Lower lobe of right lung (tissue), 2 donors: ENCODE measurements around the gene TJP1. TPM values are rescaled to one million over a fixed set of nuclear protein-coding genes. Genes with fewer than 3 reads are reported as not detected.

ENCODE experiments used
- ATAC-seq, 2 donors: fragments of 200-7000 bp; cut with Tn5 transposase; one replicate each; pipeline ENCODE4 v1.9.1; 2020 to 2022; ENCODE audit warnings: mild to moderate bottlenecking in 2 of 2, moderate library complexity in 2 of 2
- DNase-seq: peaks from one replicate; pipeline ENCODE4 v3.0.0-alpha.2; 2020
- H3K27ac ChIP-seq: fragments of 200-600 bp; one replicate; pipeline ENCODE4 v1.8.0; 2022
- H3K27me3 ChIP-seq: fragments of 200-600 bp; one replicate; pipeline ENCODE4 v1.8.0; 2022; ENCODE audit warnings: low read depth
- H3K36me3 ChIP-seq: fragments of 200-600 bp; one replicate; pipeline ENCODE4 v1.8.0; 2022; ENCODE audit warnings: mild to moderate bottlenecking
- H3K4me1 ChIP-seq: fragments of 200-600 bp; one replicate; pipeline ENCODE4 v1.8.0; 2022
- H3K4me3 ChIP-seq: fragments of 200-600 bp; one replicate; pipeline ENCODE4 v1.8.0; 2022; ENCODE audit warnings: mild to moderate bottlenecking
- H3K9me3 ChIP-seq: fragments of 200-600 bp; one replicate; pipeline ENCODE4 v1.8.0; 2022
- intact Hi-C: fragments of 100-400 bp; cut with DNase I; formaldehyde crosslinking; loops from one replicate; pipeline ENCODE4 v1.11.0; 2022
- total RNA-seq: library from RNA; stranded (reverse); fragmentation: NEBNext Ultra II Directional; extraction: Animal tissue kit (Norgen Biotek cat#: 25700); gene quantifications from one replicate; pipeline ENCODE4 v1.2.1, GENCODE V29; 2021
- TF ChIP-seq, protein P1 (sequence below): fragments of 200-600 bp; IDR thresholded peaks from one replicate; pipeline ENCODE4 v1.8.0; 2022; ENCODE audit warnings: antibody characterized with exemption, mild to moderate bottlenecking
- donor health status: DM: no; HTN: yes; CAD: no; lungs with severe emphysema.

TJP1 gene
- total RNA-seq, 1 donor from 2014 or later, result 115 TPM

DNA sequence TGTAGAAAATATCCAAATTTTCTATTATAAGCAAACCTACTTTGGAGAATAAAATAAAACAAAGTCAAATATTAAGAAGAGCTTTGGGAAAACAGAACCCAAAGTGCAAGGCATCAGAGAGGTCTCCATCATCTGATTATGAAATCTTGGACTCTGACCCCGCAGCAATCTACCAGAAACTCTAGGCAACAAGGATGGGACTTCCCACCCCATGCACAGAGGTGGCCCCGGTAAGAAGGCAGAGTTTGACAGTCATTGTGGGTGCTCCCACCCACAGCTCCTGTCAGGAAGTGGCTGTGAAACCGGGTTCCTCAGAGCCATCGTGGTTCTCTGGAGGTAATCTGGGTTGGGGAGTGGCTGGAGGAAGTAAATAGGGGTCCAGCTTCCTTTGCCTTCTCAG, 37.0 kb upstream of the TJP1 start:
- TF ChIP-seq, protein P1, sequence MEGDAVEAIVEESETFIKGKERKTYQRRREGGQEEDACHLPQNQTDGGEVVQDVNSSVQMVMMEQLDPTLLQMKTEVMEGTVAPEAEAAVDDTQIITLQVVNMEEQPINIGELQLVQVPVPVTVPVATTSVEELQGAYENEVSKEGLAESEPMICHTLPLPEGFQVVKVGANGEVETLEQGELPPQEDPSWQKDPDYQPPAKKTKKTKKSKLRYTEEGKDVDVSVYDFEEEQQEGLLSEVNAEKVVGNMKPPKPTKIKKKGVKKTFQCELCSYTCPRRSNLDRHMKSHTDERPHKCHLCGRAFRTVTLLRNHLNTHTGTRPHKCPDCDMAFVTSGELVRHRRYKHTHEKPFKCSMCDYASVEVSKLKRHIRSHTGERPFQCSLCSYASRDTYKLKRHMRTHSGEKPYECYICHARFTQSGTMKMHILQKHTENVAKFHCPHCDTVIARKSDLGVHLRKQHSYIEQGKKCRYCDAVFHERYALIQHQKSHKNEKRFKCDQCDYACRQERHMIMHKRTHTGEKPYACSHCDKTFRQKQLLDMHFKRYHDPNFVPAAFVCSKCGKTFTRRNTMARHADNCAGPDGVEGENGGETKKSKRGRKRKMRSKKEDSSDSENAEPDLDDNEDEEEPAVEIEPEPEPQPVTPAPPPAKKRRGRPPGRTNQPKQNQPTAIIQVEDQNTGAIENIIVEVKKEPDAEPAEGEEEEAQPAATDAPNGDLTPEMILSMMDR, result no peak

DNA sequence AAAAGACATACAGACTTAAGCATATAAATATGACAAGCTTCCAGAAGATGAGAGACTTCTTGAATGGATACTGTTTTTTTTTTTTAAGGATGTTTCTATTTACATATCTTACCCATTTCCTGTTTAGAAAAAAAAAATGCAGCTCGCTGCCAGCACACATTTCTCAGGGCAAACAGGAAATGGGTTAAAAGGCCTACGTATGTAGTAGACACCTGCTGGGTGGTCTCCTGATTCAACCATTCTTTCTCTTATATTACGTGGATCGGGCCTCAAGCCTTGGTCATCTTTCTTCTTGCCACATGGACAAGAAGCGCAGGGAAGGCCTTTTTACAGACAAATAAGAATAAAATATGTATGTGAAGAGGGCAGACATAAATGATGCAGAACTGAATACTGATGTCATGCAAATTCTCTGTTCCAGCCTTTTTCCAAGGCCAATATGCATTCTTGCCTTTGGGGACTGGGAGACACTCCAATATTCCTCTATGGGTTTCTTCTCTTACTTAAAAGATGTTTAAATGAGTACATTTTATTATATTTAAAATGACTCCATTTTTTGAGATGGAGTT, 35.0 kb upstream of the TJP1 start:
- intact Hi-C loops, result no loop called here
- Histone ChIP-seq H3K27ac (no peak overlapping the region), H3K36me3 (no peaks in the 10 kb centered on the region), H3K4me1 (no peaks in the 10 kb centered on the region), H3K9me3 (no peaks in the 10 kb centered on the region), H3K4me3 (no peak overlapping the region), H3K27me3 (no peaks in the 10 kb centered on the region)
- no peak for DNase-seq
- TF ChIP-seq, protein P1, result no peak
- no peak for ATAC-seq

More for the DNA sequence above, 37.0 kb upstream of the TJP1 start:
- H3K36me3 ChIP-seq, result no peaks in the 10 kb centered on the region
- ATAC-seq, result no peak
- no peaks in the 10 kb centered on the region for H3K9me3 ChIP-seq
- no peaks in the 10 kb centered on the region for H3K4me1 ChIP-seq
- no peaks in the 10 kb centered on the region for H3K27me3 ChIP-seq
- DNase-seq, result no peak
- no peak overlapping the region for H3K27ac ChIP-seq
- no peak overlapping the region for H3K4me3 ChIP-seq
- intact Hi-C loops, result no loop called here

DNA sequence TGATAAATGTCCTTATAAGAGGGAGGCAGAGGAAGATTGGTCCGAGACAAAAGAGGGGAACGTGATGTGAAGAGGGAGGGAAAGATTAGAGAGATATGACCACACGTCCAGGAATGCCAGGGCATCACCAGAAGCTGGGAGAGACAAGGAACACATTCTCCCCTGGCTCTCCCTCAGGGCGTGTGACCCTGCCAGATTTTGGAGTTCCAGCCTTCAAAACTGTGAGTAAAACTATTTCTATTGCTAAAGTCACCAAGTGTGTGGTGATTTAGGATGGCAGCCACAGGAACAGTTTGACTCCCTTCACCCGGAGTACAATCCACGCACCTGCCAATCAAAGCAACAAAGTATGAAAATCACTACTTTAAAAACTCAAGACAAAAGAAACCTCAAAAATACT, 32.1 kb upstream of the TJP1 start:
- no peaks in the 10 kb centered on the region for H3K9me3 ChIP-seq
- no peak for ATAC-seq
- no peak overlapping the region for H3K27ac ChIP-seq
- H3K4me3 ChIP-seq, result no peak overlapping the region
- H3K27me3 ChIP-seq, result no peaks in the 10 kb centered on the region
- no peaks in the 10 kb centered on the region for H3K4me1 ChIP-seq
- DNase-seq, result no peak
- TF ChIP-seq, protein P1, result no peak
- intact Hi-C loops, result no loop called here
- no peaks in the 10 kb centered on the region for H3K36me3 ChIP-seq

DNA sequence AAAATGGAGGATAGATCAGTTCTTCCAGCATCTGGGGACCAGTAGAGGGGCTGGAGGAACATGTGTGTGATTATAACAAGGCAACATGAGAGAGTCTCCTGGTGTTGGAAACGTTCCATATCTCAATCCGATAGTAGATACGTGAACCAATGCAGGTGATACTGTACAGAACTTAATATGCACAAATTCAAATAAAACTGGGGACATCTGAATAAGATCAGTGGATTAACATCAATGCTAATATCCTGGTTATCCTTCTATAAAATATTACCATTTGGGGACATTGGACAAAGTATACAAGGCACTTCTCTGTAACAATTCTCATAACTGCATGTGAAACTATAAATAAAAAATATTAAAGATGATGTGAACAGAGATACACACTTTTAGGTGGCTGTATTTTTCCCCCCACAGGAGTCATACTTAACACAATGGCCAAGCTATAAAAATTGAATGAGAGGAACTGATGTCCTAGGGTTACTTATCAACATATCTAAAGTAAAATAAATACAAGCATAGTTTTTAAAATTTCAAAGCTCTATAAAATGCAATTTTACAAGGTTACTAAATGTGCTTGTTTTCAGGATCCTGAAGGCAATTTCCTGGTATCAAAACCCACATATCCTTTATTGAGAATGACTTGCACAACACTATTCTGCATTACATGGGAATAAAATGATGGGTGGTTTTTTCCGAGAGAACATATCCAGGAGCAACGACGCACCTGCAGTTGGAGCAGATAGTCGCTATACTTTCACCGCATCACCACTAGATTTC, 31.1 kb upstream of the TJP1 start:
- ATAC-seq (no peak), DNase-seq (no peak)
- TF ChIP-seq, protein P1, result no peak
- Histone ChIP-seq H3K36me3 (no peaks in the 10 kb centered on the region), H3K9me3 (no peaks in the 10 kb centered on the region), H3K27ac (no peak overlapping the region), H3K27me3 (no peaks in the 10 kb centered on the region), H3K4me3 (no peak overlapping the region), H3K4me1 (no peaks in the 10 kb centered on the region)
- intact Hi-C loops, result no loop called here

DNA sequence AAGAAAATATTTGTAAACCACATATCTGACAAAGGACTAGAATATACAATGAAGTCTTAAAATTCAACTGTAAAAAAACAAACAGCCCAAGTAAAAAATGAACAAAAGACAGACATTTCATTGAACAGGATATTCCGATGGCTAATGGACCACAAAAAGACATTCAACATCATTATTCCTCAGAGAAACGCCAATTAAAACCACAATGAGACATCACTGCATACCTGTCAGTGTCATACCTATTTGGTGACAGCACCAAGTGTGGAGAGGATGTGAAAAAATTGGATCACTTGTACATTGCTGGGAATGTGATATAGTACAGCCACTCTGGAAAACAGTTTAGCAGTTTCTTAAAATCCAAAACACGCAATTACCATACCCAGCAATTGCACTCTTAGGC, 29.9 kb upstream of the TJP1 start:
- Histone ChIP-seq H3K27me3 (no peaks in the 10 kb centered on the region), H3K36me3 (no peaks in the 10 kb centered on the region), H3K27ac (no peak overlapping the region), H3K9me3 (no peaks in the 10 kb centered on the region), H3K4me1 (no peaks in the 10 kb centered on the region), H3K4me3 (no peak overlapping the region)
- intact Hi-C loops, result no loop called here
- DNase-seq (no peak), ATAC-seq (no peak)
- TF ChIP-seq, protein P1, result no peak
